Measurements from ENCODE around the gene ZSCAN20. TPM values are rescaled to one million over a fixed set of nuclear protein-coding genes. Genes with fewer than 3 reads are reported as not detected.

ZSCAN20 gene
- total RNA-seq, 1 donor from 2014 or later: 14.8 TPM

DNA sequence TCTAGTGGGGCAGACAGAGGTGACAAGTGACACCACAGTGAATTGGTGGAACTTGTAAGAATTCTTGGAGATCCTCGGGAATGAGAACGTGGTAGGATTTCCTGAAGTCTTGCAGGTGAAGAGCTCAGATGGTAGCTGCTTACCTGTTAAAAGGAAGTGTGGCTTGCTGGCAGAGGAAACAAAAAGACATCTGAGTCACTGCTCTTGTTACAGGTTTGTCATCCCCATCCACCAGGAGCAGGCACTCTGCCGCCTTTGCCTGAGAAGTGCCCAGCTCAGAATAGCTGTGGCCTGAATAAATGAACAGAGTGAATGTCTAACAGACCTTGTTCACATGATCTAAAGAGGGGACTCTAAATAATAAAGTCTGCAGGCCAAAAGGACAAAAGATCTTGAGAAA lies 12.3 kb upstream of the ZSCAN20 start:
- no peaks in the 10 kb centered on the region for H3K4me1 ChIP-seq
- Mint-ChIP-seq H3K36me3 (no peaks in the 10 kb centered on the region), H3K4me3 (no peak overlapping the region), H3K9me3 (no peaks in the 10 kb centered on the region), H3K4me1 (peaks cover 7% of the 10 kb centered on the region), H3K27ac (no peak overlapping the region), H3K27me3 (ENCODE audit: insufficient read depth, low read depth) (peaks cover 9% of the 10 kb centered on the region)
- H3F3A ChIP-seq (ENCODE audit: low read depth): no peaks in the 10 kb centered on the region
- no peaks in the 10 kb centered on the region for H3K79me2 ChIP-seq (ENCODE audit: low read depth)
- no peaks in the 10 kb centered on the region for H4K20me1 ChIP-seq (ENCODE audit: low read depth)
- H3K27ac ChIP-seq: no peak overlapping the region
- no peak overlapping the region for H3K9ac ChIP-seq
- no peaks in the 10 kb centered on the region for H3K27me3 ChIP-seq
- no peak overlapping the region for H3K4me2 ChIP-seq
- no peak for DNase-seq (ENCODE audit: low spot score)
- H2AFZ ChIP-seq (replicated peaks): no peak overlapping the region
- H3K9me3 ChIP-seq (ENCODE audit: low read depth): no peaks in the 10 kb centered on the region
- TF ChIP-seq EZH2phosphoT487 (IDR thresholded peaks at IDR 0.05) (no peak), CTCF (IDR thresholded peaks at IDR 0.05) (no peak), EZH2 (IDR thresholded peaks at IDR 0.05) (no peak)
- H3K4me3 ChIP-seq: no peak overlapping the region
- no peaks in the 10 kb centered on the region for H3K36me3 ChIP-seq

GRCh38 chr1:33460947-33461629 lies 11.4 kb upstream of the ZSCAN20 start:
- H2AFZ ChIP-seq (replicated peaks): no peak overlapping the region
- no peak for DNase-seq (ENCODE audit: low spot score)
- TF ChIP-seq EZH2 (IDR thresholded peaks at IDR 0.05) (no peak), EZH2phosphoT487 (IDR thresholded peaks at IDR 0.05) (no peak), CTCF (IDR thresholded peaks at IDR 0.05) (no peak)

GRCh38 chr1:33462405-33463164 lies 9.9 kb upstream of the ZSCAN20 start:
- no peak for TF ChIP-seq EZH2 (IDR thresholded peaks at IDR 0.05)
- TF ChIP-seq EZH2phosphoT487 (IDR thresholded peaks at IDR 0.05): no peak
- TF ChIP-seq CTCF (IDR thresholded peaks at IDR 0.05): no peak
- Mint-ChIP-seq H3K27me3 (ENCODE audit: insufficient read depth, low read depth) (peaks cover 8% of the 10 kb centered on the region), H3K4me3 (no peak overlapping the region), H3K9me3 (no peaks in the 10 kb centered on the region), H3K27ac (no peak overlapping the region), H3K36me3 (no peaks in the 10 kb centered on the region), H3K4me1 (no peaks in the 10 kb centered on the region)
- H3K4me2 ChIP-seq: no peak overlapping the region
- H3K79me2 ChIP-seq (ENCODE audit: low read depth): no peaks in the 10 kb centered on the region
- no peaks in the 10 kb centered on the region for H4K20me1 ChIP-seq (ENCODE audit: low read depth)
- no peak overlapping the region for H2AFZ ChIP-seq (replicated peaks)
- no peaks in the 10 kb centered on the region for H3K36me3 ChIP-seq
- DNase-seq (ENCODE audit: low spot score): no peak
- H3K4me3 ChIP-seq: no peak overlapping the region
- H3K27ac ChIP-seq: no peak overlapping the region
- no peaks in the 10 kb centered on the region for H3F3A ChIP-seq (ENCODE audit: low read depth)
- H3K9ac ChIP-seq: no peak overlapping the region
- H3K4me1 ChIP-seq: no peaks in the 10 kb centered on the region
- H3K27me3 ChIP-seq: no peaks in the 10 kb centered on the region
- H3K9me3 ChIP-seq (ENCODE audit: low read depth): no peaks in the 10 kb centered on the region

More at GRCh38 chr1:33460947-33461629, 11.4 kb upstream of the ZSCAN20 start:
- H3K4me2 ChIP-seq: no peak overlapping the region
- no peak overlapping the region for H3K27ac ChIP-seq
- Mint-ChIP-seq H3K36me3 (no peaks in the 10 kb centered on the region), H3K27ac (no peak overlapping the region), H3K4me1 (no peaks in the 10 kb centered on the region), H3K4me3 (no peak overlapping the region), H3K27me3 (ENCODE audit: insufficient read depth, low read depth) (peaks cover 8% of the 10 kb centered on the region), H3K9me3 (no peaks in the 10 kb centered on the region)
- H3K4me1 ChIP-seq: no peaks in the 10 kb centered on the region
- H3F3A ChIP-seq (ENCODE audit: low read depth): no peaks in the 10 kb centered on the region
- no peaks in the 10 kb centered on the region for H3K36me3 ChIP-seq
- no peak overlapping the region for H3K4me3 ChIP-seq
- no peaks in the 10 kb centered on the region for H4K20me1 ChIP-seq (ENCODE audit: low read depth)
- no peak overlapping the region for H3K9ac ChIP-seq
- H3K79me2 ChIP-seq (ENCODE audit: low read depth): no peaks in the 10 kb centered on the region
- H3K9me3 ChIP-seq (ENCODE audit: low read depth): no peaks in the 10 kb centered on the region
- H3K27me3 ChIP-seq: no peaks in the 10 kb centered on the region
